Measurements from ENCODE around the gene CACNA1C.

- no peak for TF ChIP-seq CTCF (IDR thresholded peaks at IDR 0.05)
- no peak for TF ChIP-seq POLR2A (IDR thresholded peaks at IDR 0.05; ENCODE audit: low read depth)
- TF ChIP-seq POLR2AphosphoS5 (IDR thresholded peaks at IDR 0.05) = no peak
- TF ChIP-seq EP300 (IDR thresholded peaks at IDR 0.05) = no peak
These were observed 248.1 kb downstream of the CACNA1C start for GRCh38 chr12:2300886-2301285.
